ENCODE measurements around the gene KRTAP5-8. TPM values are rescaled to one million over a fixed set of nuclear protein-coding genes. Genes with fewer than 3 reads are reported as not detected.

KRTAP5-8 gene
- total RNA-seq, 5 donors from 2014 or later (not counting 1 experiment from before 2014, with no cell fraction given): not detected

DNA sequence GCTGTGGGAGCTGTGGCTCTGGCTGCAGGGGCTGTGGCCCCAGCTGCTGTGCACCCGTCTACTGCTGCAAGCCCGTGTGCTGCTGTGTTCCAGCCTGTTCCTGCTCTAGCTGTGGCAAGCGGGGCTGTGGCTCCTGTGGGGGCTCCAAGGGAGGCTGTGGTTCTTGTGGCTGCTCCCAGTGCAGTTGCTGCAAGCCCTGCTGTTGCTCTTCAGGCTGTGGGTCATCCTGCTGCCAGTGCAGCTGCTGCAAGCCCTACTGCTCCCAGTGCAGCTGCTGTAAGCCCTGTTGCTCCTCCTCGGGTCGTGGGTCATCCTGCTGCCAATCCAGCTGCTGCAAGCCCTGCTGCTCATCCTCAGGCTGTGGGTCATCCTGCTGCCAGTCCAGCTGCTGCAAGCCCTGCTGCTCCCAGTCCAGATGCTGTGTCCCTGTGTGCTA is 10.9 kb downstream of the KRTAP5-8 start:
- H3K36me3 Mint-ChIP-seq: no peaks in the 10 kb centered on the region
- DNase-seq: no peak
- H3K27ac Mint-ChIP-seq: no peak overlapping the region
- no peaks in the 10 kb centered on the region for H3K9me3 ChIP-seq
- ChIA-PET CTCF (no interaction called here), POLR2A (no interaction called here)
- 22% methylated on average over 5 of the region's 5 CpGs for WGBS (ENCODE audit: insufficient coverage)
- H3K4me3 Mint-ChIP-seq: no peak overlapping the region
- H3K27ac ChIP-seq (ENCODE audit: low read length): no peak overlapping the region
- peaks cover 0 to 34% of the 10 kb centered on the region in 2 experiments for H3K27me3 ChIP-seq (replicated peaks in 1 of 2; ENCODE audit: control insufficient read depth in 2 of 2, extremely low read depth in 1 of 2, insufficient read depth in 2 of 2, low read length in 1 of 2)
- peaks cover 25 to 27% of the 10 kb centered on the region in 2 donors for H3K27me3 Mint-ChIP-seq
- H3K36me3 ChIP-seq (ENCODE audit: control insufficient read depth in 2 of 2, extremely low read depth in 1 of 2, insufficient read depth in 1 of 2, low read length in 1 of 2): no peaks in the 10 kb centered on the region
- ATAC-seq (replicated peaks in 1 of 4): no peak
- H3K4me3 ChIP-seq (ENCODE audit: control insufficient read depth in 1 of 2, extremely low read depth in 1 of 2, low read length in 1 of 2): no peak overlapping the region
- peaks cover 2 to 8% (median 8%) of the 10 kb centered on the region in 3 donors for H3K4me1 Mint-ChIP-seq
- H3K4me1 ChIP-seq (ENCODE audit: control insufficient read depth in 1 of 2, extremely low read depth in 1 of 2, insufficient read depth in 2 of 2, low read length in 2 of 2): peaks cover 0 to 3% of the 10 kb centered on the region in 2 experiments
- peaks cover 0 to 7% (median 0%) of the 10 kb centered on the region in 3 donors for H3K9me3 Mint-ChIP-seq

DNA sequence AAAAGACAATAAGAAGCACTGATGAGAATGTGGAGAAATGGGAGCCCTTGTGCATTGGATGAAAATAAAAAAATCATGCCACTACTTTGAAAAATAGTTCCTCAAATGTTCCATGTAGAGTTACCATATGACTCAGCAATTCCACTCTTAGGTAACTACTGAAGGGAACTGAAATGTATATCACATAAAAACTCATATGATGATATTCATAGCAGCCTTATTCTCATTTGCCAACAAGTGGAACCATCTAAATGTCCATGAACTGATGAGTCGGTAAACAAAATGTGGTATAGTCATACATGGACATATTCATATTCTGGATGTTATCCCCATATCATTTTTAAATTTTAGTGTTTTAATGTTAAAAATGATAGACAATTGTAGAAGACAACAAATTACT is 13.9 kb downstream of the KRTAP5-8 start:
- no peaks in the 10 kb centered on the region for H3K36me3 ChIP-seq (ENCODE audit: control insufficient read depth in 2 of 2, extremely low read depth in 1 of 2, insufficient read depth in 1 of 2, low read length in 1 of 2)

DNA sequence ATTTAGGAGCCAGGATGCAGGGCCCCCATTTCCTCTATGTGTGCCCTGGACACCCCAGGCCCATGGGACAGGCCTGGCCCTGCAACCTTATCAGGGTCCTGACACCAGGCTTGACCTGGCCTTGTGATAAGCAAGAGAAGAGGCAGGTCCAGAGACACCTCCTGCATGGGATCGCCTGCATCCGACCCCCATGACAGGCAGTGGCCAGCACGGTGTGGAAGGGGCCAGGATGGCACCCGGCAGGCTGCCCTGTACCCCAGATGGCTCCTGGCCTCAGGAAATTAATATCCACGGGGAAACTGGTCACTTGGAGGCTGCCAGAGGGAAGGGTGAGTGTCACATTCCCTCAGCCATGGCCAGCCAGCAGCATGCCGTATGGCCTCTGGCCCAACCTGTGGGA is 17.2 kb downstream of the KRTAP5-8 start:
- no peaks in the 10 kb centered on the region for H3K36me3 Mint-ChIP-seq

More for the DNA sequence above, 13.9 kb downstream of the KRTAP5-8 start:
- POLR2A ChIA-PET: no interaction called here
- peaks cover 0 to 42% of the 10 kb centered on the region in 2 experiments for H3K27me3 ChIP-seq (replicated peaks in 1 of 2; ENCODE audit: control insufficient read depth in 2 of 2, extremely low read depth in 1 of 2, insufficient read depth in 2 of 2, low read length in 1 of 2)
- H3K4me3 ChIP-seq (ENCODE audit: control insufficient read depth in 1 of 2, extremely low read depth in 1 of 2, low read length in 1 of 2): no peak overlapping the region
- WGBS (ENCODE audit: insufficient coverage): no CpG with 5 or more reads among the region's 1 CpG
- Mint-ChIP-seq H3K9me3 (no peaks in the 10 kb centered on the region), H3K36me3 (no peaks in the 10 kb centered on the region), H3K4me1 (no peaks in the 10 kb centered on the region), H3K27me3 (peaks cover 23 to 25% of the 10 kb centered on the region in 2 donors), H3K4me3 (no peak overlapping the region), H3K27ac (no peak overlapping the region)
- DNase-seq: no peak
- H3K9me3 ChIP-seq: no peaks in the 10 kb centered on the region
- H3K27ac ChIP-seq (ENCODE audit: low read length): no peak overlapping the region
- CTCF ChIA-PET: no interaction called here
- H3K4me1 ChIP-seq (ENCODE audit: control insufficient read depth in 1 of 2, extremely low read depth in 1 of 2, insufficient read depth in 2 of 2, low read length in 2 of 2): no peaks in the 10 kb centered on the region
- ATAC-seq (replicated peaks in 1 of 4): no peak

DNA sequence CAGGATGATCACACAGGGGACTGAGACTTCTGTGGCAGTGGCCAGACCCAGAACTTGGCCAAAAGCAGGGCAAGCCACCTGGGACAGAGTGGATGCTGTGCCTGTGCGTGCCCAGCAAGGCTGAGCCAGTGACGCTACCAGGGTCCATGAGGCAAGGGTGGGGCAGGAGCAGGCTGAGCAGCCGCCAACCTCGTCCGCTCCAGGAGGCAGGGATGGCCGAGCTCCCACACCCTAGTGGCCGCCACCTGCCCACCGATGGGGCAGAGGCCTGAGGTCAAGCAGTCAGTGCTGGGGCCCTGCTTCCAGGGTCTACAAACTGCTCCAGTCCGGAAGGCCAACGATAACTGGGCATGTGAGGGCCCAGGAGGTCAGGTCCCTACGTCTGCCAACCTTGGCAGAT is 17.7 kb downstream of the KRTAP5-8 start:
- ChIA-PET CTCF (no interaction called here), POLR2A (no interaction called here)
- Histone ChIP-seq H3K36me3 (ENCODE audit: control insufficient read depth in 2 of 2, extremely low read depth in 1 of 2, insufficient read depth in 1 of 2, low read length in 1 of 2) (no peaks in the 10 kb centered on the region), H3K4me1 (ENCODE audit: control insufficient read depth in 1 of 2, extremely low read depth in 1 of 2, insufficient read depth in 2 of 2, low read length in 2 of 2) (no peaks in the 10 kb centered on the region), H3K27me3 (replicated peaks in 1 of 2; ENCODE audit: control insufficient read depth in 2 of 2, extremely low read depth in 1 of 2, insufficient read depth in 2 of 2, low read length in 1 of 2) (peaks cover 0 to 16% of the 10 kb centered on the region in 2 experiments), H3K4me3 (ENCODE audit: control insufficient read depth in 1 of 2, extremely low read depth in 1 of 2, low read length in 1 of 2) (no peak overlapping the region), H3K9me3 (no peaks in the 10 kb centered on the region), H3K27ac (ENCODE audit: low read length) (no peak overlapping the region)
- 84% methylated on average over 9 of the region's 11 CpGs for WGBS (ENCODE audit: insufficient coverage)
- Mint-ChIP-seq H3K36me3 (no peaks in the 10 kb centered on the region), H3K4me3 (no peak overlapping the region), H3K9me3 (no peaks in the 10 kb centered on the region), H3K27me3 (peaks cover 11 to 16% of the 10 kb centered on the region in 2 donors), H3K4me1 (no peaks in the 10 kb centered on the region), H3K27ac (no peak overlapping the region)
- no peak for ATAC-seq (replicated peaks in 1 of 4)
- DNase-seq: no peak

More for the DNA sequence above, 17.2 kb downstream of the KRTAP5-8 start:
- Mint-ChIP-seq H3K4me1 (no peaks in the 10 kb centered on the region), H3K27ac (no peak overlapping the region), H3K4me3 (no peak overlapping the region), H3K27me3 (peaks cover 11 to 16% of the 10 kb centered on the region in 2 donors), H3K9me3 (no peaks in the 10 kb centered on the region)
- Histone ChIP-seq H3K27me3 (replicated peaks in 1 of 2; ENCODE audit: control insufficient read depth in 2 of 2, extremely low read depth in 1 of 2, insufficient read depth in 2 of 2, low read length in 1 of 2) (peaks cover 0 to 16% of the 10 kb centered on the region in 2 experiments), H3K36me3 (ENCODE audit: control insufficient read depth in 2 of 2, extremely low read depth in 1 of 2, insufficient read depth in 1 of 2, low read length in 1 of 2) (no peaks in the 10 kb centered on the region), H3K4me3 (ENCODE audit: control insufficient read depth in 1 of 2, extremely low read depth in 1 of 2, low read length in 1 of 2) (no peak overlapping the region), H3K9me3 (no peaks in the 10 kb centered on the region), H3K4me1 (ENCODE audit: control insufficient read depth in 1 of 2, extremely low read depth in 1 of 2, insufficient read depth in 2 of 2, low read length in 2 of 2) (no peaks in the 10 kb centered on the region), H3K27ac (ENCODE audit: low read length) (no peak overlapping the region)
- ATAC-seq (replicated peaks in 1 of 4) (no peak), DNase-seq (no peak)
- ChIA-PET POLR2A (no interaction called here), CTCF (no interaction called here)
- WGBS (ENCODE audit: insufficient coverage): 75% methylated on average over 6 of the region's 6 CpGs

DNA sequence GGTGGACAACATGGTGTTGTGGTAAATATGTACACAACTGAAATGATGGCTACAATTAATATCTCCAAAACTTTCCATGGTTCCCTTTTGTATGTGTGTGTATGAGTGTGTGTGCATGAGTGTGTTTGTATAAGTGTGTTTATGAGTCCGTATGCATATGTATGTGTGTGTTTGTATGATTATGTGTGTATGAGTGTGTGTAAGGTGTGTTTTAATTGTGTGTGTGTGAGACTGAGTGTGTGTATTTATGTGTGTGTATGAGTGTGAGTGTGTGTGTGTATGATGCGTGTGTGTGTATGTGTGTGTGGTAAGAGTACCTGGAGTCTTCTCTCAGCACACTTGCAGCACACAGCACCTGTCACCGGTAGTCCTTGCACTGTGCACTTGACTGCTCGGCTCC is 18.2 kb downstream of the KRTAP5-8 start:
- Histone ChIP-seq H3K4me3 (ENCODE audit: control insufficient read depth in 1 of 2, extremely low read depth in 1 of 2, low read length in 1 of 2) (no peak overlapping the region), H3K36me3 (ENCODE audit: control insufficient read depth in 2 of 2, extremely low read depth in 1 of 2, insufficient read depth in 1 of 2, low read length in 1 of 2) (no peaks in the 10 kb centered on the region), H3K4me1 (ENCODE audit: control insufficient read depth in 1 of 2, extremely low read depth in 1 of 2, insufficient read depth in 2 of 2, low read length in 2 of 2) (no peaks in the 10 kb centered on the region), H3K27ac (ENCODE audit: low read length) (no peak overlapping the region), H3K27me3 (replicated peaks in 1 of 2; ENCODE audit: control insufficient read depth in 2 of 2, extremely low read depth in 1 of 2, insufficient read depth in 2 of 2, low read length in 1 of 2) (peaks cover 0 to 16% of the 10 kb centered on the region in 2 experiments), H3K9me3 (no peaks in the 10 kb centered on the region)
- Mint-ChIP-seq H3K27ac (no peak overlapping the region), H3K4me3 (no peak overlapping the region), H3K27me3 (peaks cover 14 to 20% of the 10 kb centered on the region in 2 donors), H3K9me3 (no peaks in the 10 kb centered on the region), H3K4me1 (no peaks in the 10 kb centered on the region), H3K36me3 (peaks cover 2% of the 10 kb centered on the region)
- no peak for DNase-seq
- 89% methylated on average over 1 of the region's 4 CpGs for WGBS (ENCODE audit: insufficient coverage)
- ChIA-PET CTCF (no interaction called here), POLR2A (no interaction called here)
- no peak for ATAC-seq (replicated peaks in 1 of 4)

DNA sequence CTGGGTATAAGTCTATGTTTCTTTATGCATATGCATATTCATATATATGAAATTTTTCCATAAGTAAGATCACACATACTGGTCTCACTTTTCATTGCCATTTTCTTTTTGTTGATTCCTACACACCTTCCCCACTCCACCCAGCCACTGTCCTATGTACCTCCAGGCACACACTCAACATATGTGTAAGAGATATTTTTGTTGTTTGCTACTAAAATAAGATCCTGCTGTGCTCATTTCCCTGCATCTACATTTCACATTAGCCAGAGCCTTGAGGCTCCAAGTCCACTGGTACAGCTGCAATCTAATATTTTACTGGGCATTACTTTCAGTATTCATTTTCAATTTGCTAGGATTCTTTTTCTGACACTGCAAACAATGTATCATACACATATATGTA is 19.4 kb downstream of the KRTAP5-8 start:
- H3K36me3 Mint-ChIP-seq: peaks cover 3% of the 10 kb centered on the region
- no peaks in the 10 kb centered on the region for H3K4me1 ChIP-seq (ENCODE audit: control insufficient read depth in 1 of 2, extremely low read depth in 1 of 2, insufficient read depth in 2 of 2, low read length in 2 of 2)
- H3K4me3 ChIP-seq (ENCODE audit: control insufficient read depth in 1 of 2, extremely low read depth in 1 of 2, low read length in 1 of 2): no peak overlapping the region
- H3K36me3 ChIP-seq (ENCODE audit: control insufficient read depth in 2 of 2, extremely low read depth in 1 of 2, insufficient read depth in 1 of 2, low read length in 1 of 2): no peaks in the 10 kb centered on the region
- H3K4me3 Mint-ChIP-seq: no peak overlapping the region
- H3K27ac Mint-ChIP-seq: no peak overlapping the region
- H3K9me3 ChIP-seq: no peaks in the 10 kb centered on the region
- H3K27me3 Mint-ChIP-seq: peaks cover 21 to 26% of the 10 kb centered on the region in 2 donors
- ATAC-seq (replicated peaks in 1 of 4) (no peak), DNase-seq (no peak)
- ChIA-PET POLR2A (no interaction called here), CTCF (no interaction called here)
- H3K4me1 Mint-ChIP-seq: no peaks in the 10 kb centered on the region
- no peaks in the 10 kb centered on the region for H3K9me3 Mint-ChIP-seq
- no peak overlapping the region for H3K27ac ChIP-seq (ENCODE audit: low read length)
- peaks cover 0 to 16% of the 10 kb centered on the region in 2 experiments for H3K27me3 ChIP-seq (replicated peaks in 1 of 2; ENCODE audit: control insufficient read depth in 2 of 2, extremely low read depth in 1 of 2, insufficient read depth in 2 of 2, low read length in 1 of 2)

DNA sequence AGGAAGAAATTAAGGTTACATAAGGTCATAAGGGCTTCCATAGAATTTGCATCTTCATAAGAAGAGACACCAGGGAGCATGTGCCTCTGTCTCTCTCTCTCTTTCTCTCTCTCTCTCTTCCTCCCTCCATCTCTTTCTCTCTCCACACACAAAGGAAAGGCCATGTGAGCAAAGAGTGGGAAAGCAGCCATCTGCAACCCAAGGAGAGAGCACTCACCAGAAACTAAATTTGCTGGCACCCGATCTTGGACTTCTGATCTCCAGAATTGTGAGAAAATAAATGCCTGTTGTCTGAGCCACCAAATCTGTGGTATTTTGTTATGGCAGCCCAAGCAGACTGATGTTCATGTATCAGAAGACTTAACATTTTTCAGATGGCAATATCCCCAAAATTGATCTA is 21.2 kb downstream of the KRTAP5-8 start:
- WGBS (ENCODE audit: insufficient coverage): 88% methylated on average over 1 of the region's 1 CpG
- ChIA-PET CTCF (no interaction called here), POLR2A (interaction anchor here in 1 of 2 donors (0.5 kb wide), 1 partner anchor 15 kb away, joined by 6 read pairs; no protein-coding TSS in a partner anchor)
- ATAC-seq (replicated peaks in 1 of 4) (no peak), DNase-seq (no peak)
- Mint-ChIP-seq H3K27me3 (peaks cover 32 to 35% of the 10 kb centered on the region in 2 donors), H3K4me1 (no peaks in the 10 kb centered on the region), H3K36me3 (peaks cover 3% of the 10 kb centered on the region), H3K27ac (no peak overlapping the region), H3K4me3 (no peak overlapping the region), H3K9me3 (no peaks in the 10 kb centered on the region)
- Histone ChIP-seq H3K4me3 (ENCODE audit: control insufficient read depth in 1 of 2, extremely low read depth in 1 of 2, low read length in 1 of 2) (no peak overlapping the region), H3K4me1 (ENCODE audit: control insufficient read depth in 1 of 2, extremely low read depth in 1 of 2, insufficient read depth in 2 of 2, low read length in 2 of 2) (no peaks in the 10 kb centered on the region), H3K36me3 (ENCODE audit: control insufficient read depth in 2 of 2, extremely low read depth in 1 of 2, insufficient read depth in 1 of 2, low read length in 1 of 2) (no peaks in the 10 kb centered on the region), H3K27me3 (replicated peaks in 1 of 2; ENCODE audit: control insufficient read depth in 2 of 2, extremely low read depth in 1 of 2, insufficient read depth in 2 of 2, low read length in 1 of 2) (peaks cover 0 to 26% of the 10 kb centered on the region in 2 experiments), H3K27ac (ENCODE audit: low read length) (no peak overlapping the region), H3K9me3 (no peaks in the 10 kb centered on the region)

Data from T-cell (primary cell).